Activated CD8-positive, alpha-beta T cell treated with anti-CD3 and anti-CD28 coated beads for 36 hours (primary cell): Measurements from ENCODE around the gene TMEM219. TPM values are rescaled to one million over a fixed set of nuclear protein-coding genes. Genes with fewer than 3 reads are reported as not detected.
A peak's percentile ranks its signal among the peaks of the same experiment; 100 is the strongest.

ENCODE experiments used
- ATAC-seq: fragments of 200-7000 bp; cut with Tn5 transposase; one replicate; pipeline ENCODE4 v1.10.0; 2021; ENCODE audit warnings: mild to moderate bottlenecking, moderate library complexity
- CTCF ChIA-PET: fragments of 350-600 bp; sonication (Branson Sonifier 250); formaldehyde crosslinking; loops from one replicate; lab custom pipeline; 2021; ENCODE audit warnings: antibody characterized with exemption; lab: Charles Lee
- POLR2A ChIA-PET: fragments of 350-600 bp; sonication (Branson Sonifier 250); formaldehyde crosslinking; loops from one replicate; lab custom pipeline; 2021; ENCODE audit warnings: antibody characterized with exemption; lab: Charles Lee
- DNase-seq: peaks from one replicate; pipeline ENCODE4 v3.0.0-alpha.2; 2020
- H3K27ac Mint-ChIP-seq: one replicate; pipeline ENCODE4 v1.8.0; 2021; ENCODE audit warnings: mild to moderate bottlenecking, mixed read lengths
- H3K27me3 Mint-ChIP-seq: one replicate; pipeline ENCODE4 v1.8.0; 2021; ENCODE audit warnings: mixed read lengths
- H3K36me3 Mint-ChIP-seq: one replicate; pipeline ENCODE4 v1.8.0; 2021; ENCODE audit warnings: low read depth, mixed read lengths
- H3K4me1 Mint-ChIP-seq: one replicate; pipeline ENCODE4 v1.8.0; 2021; ENCODE audit warnings: low read depth, mixed read lengths
- H3K4me3 Mint-ChIP-seq: one replicate; pipeline ENCODE4 v1.8.0; 2021; ENCODE audit warnings: mild to moderate bottlenecking, moderate library complexity, mixed read lengths
- H3K9me3 Mint-ChIP-seq: one replicate; pipeline ENCODE4 v1.8.0; 2021; ENCODE audit warnings: mixed read lengths
- CTCF ChIP-seq: fragments of 200-600 bp; IDR thresholded peaks from one replicate; pipeline ENCODE4 v1.8.0; 2022; ENCODE audit warnings: antibody characterized with exemption, mild to moderate bottlenecking
- intact Hi-C: fragments of 100-400 bp; cut with micrococcal nuclease; formaldehyde crosslinking; loops from one replicate; pipeline ENCODE4 v1.10.0; 2022
- total RNA-seq, 2 experiments: library from RNA; stranded (reverse); gene quantifications; one replicate each; pipeline ENCODE4 v1.2.3, GENCODE V29; 2021

Gene TMEM219
- total RNA-seq, 2 experiments from 2014 or later: 31.9 to 34.9 TPM

- H3K9me3 Mint-ChIP-seq: peaks cover 6% of the 10 kb centered on the region
- ATAC-seq: no peak
Observed at GRCh38 chr16:29971304-29971703, 9.4 kb downstream of the TMEM219 start.

GRCh38 chr16:29972500-29972899 lies 10.6 kb downstream of the TMEM219 start:
- no peak for DNase-seq
- peaks cover 30% of the 10 kb centered on the region for H3K4me1 Mint-ChIP-seq
- intact Hi-C loops: no loop called here
- no peak overlapping the region for H3K4me3 Mint-ChIP-seq
- no peak for TF ChIP-seq CTCF
- ChIA-PET POLR2A (interaction anchor here (1.0 to 8.9 kb wide), 6 partner anchors 11 to 165 kb away, joined by 3 to 74 read pairs (median 8); partner anchors contain the start of genes HIRIP3, INO80E, KCTD13 and MAZ), CTCF (interaction anchor here (1.2 to 2.7 kb wide), 10 partner anchors 11 to 271 kb away, joined by 3 to 20 read pairs (median 6); partner anchors contain the start of genes CDIPT, PAGR1 and TMEM219)
- ATAC-seq: no peak
- H3K36me3 Mint-ChIP-seq: peaks cover 21% of the 10 kb centered on the region
- H3K27ac Mint-ChIP-seq: no peak overlapping the region
- H3K9me3 Mint-ChIP-seq: peaks cover 6% of the 10 kb centered on the region
- H3K27me3 Mint-ChIP-seq: no peaks in the 10 kb centered on the region

More at GRCh38 chr16:29971304-29971703, 9.4 kb downstream of the TMEM219 start:
- Mint-ChIP-seq H3K4me1 (peaks cover 24% of the 10 kb centered on the region), H3K36me3 (peaks cover 21% of the 10 kb centered on the region), H3K27me3 (no peaks in the 10 kb centered on the region), H3K27ac (no peak overlapping the region), H3K4me3 (no peak overlapping the region)
- CTCF ChIA-PET: interaction anchor here (0.8 kb wide), 1 partner anchor 10 kb away, joined by 3 read pairs; the partner anchor contains the start of gene TMEM219
- POLR2A ChIA-PET: interaction anchor here (3.9 to 8.9 kb wide), 2 partner anchors 10 to 23 kb away, joined by 19 to 74 read pairs; partner anchors contain the start of genes HIRIP3, INO80E and TMEM219
- TF ChIP-seq CTCF: no peak
- no peak for DNase-seq
- intact Hi-C loops: no loop called here

GRCh38 chr16:29972992-29973383 lies 11.1 kb downstream of the TMEM219 start:
- peak overlapping the region; percentile 70 for H3K27ac Mint-ChIP-seq
- TF ChIP-seq CTCF: no peak
- no peaks in the 10 kb centered on the region for H3K27me3 Mint-ChIP-seq
- no peak for ATAC-seq
- peaks cover 30% of the 10 kb centered on the region for H3K4me1 Mint-ChIP-seq
- H3K36me3 Mint-ChIP-seq: peaks cover 21% of the 10 kb centered on the region
- intact Hi-C loops: no loop called here
- POLR2A ChIA-PET: interaction anchor here (0.6 to 8.9 kb wide), 9 partner anchors 10 to 175 kb away, joined by 3 to 74 read pairs (median 4); partner anchors contain the start of genes ALDOA, HIRIP3, INO80E and MAZ
- H3K9me3 Mint-ChIP-seq: peaks cover 6% of the 10 kb centered on the region
- peak overlapping the region; percentile 80 for H3K4me3 Mint-ChIP-seq
- CTCF ChIA-PET: interaction anchor here (0.7 to 2.7 kb wide), 15 partner anchors 11 to 272 kb away, joined by 3 to 20 read pairs (median 5); partner anchors contain the start of genes CDIPT, PAGR1, TBX6 and TMEM219
- no peak for DNase-seq

- ATAC-seq: peak; percentile 99
- TF ChIP-seq CTCF: no peak
Observed at GRCh38 chr16:29973384-29974246, 11.7 kb downstream of the TMEM219 start, which contains the start of gene TAOK2. Gene TAOK2 (plus strand): TSS chr16:29973868. CDS start chr16:29977773, 3,905 bp downstream.

More at GRCh38 chr16:29973384-29974246, 11.7 kb downstream of the TMEM219 start, which contains the start of gene TAOK2:
- intact Hi-C loops: no loop called here
- Mint-ChIP-seq H3K4me1 (peaks cover 30% of the 10 kb centered on the region), H3K27ac (peak within 1 kb of the TSS; percentile 91), H3K36me3 (peaks cover 19% of the 10 kb centered on the region), H3K9me3 (peaks cover 6% of the 10 kb centered on the region), H3K4me3 (peak within 1 kb of the TSS; percentile 80), H3K27me3 (no peaks in the 10 kb centered on the region)
- DNase-seq: peak; percentile 98
- CTCF ChIA-PET: interaction anchor here (0.7 to 2.7 kb wide), 16 partner anchors 12 to 272 kb away, joined by 3 to 20 read pairs (median 4); partner anchors contain the start of genes CDIPT, PAGR1, TBX6 and TMEM219
- POLR2A ChIA-PET: interaction anchor here (0.6 to 8.9 kb wide), 12 partner anchors 10 to 176 kb away, joined by 3 to 74 read pairs (median 4); partner anchors contain the start of genes ALDOA, HIRIP3, INO80E and MAZ
